Right lobe of liver (tissue), 6 donors: ENCODE results near the gene SPATA16. TPM values are rescaled to one million over a fixed set of nuclear protein-coding genes. Genes with fewer than 3 reads are reported as not detected.

Experiments
- ATAC-seq, 4 donors: fragments of 200-7000 bp; cut with Tn5 transposase; one replicate each; pipeline ENCODE4 v1.9.1; 2020; ENCODE audit warnings: mild to moderate bottlenecking in 4 of 4, moderate library complexity in 4 of 4
- DNase-seq, 3 donors: peaks; one replicate each; pipeline ENCODE4 v3.0.0-alpha.2; 2020
- H3K27ac ChIP-seq, 3 donors: fragments of 200-600 bp; one replicate each; pipeline ENCODE4 v1.8.0; 2022
- H3K27me3 ChIP-seq, 2 donors: fragments of 200-600 bp; one replicate each; pipeline ENCODE4 v1.8.0; 2022
- H3K36me3 ChIP-seq, 4 donors: fragments of 200-600 bp; sonication (generic) in 1 of 4; one replicate each; pipeline versions ENCODE4 v1.5.1 to v1.8.0; 2017 to 2022; ENCODE audit warnings: control low read depth in 1 of 4
- H3K4me1 ChIP-seq, 4 donors: fragments of 200-600 bp; sonication (generic) in 1 of 4; one replicate each; pipeline versions ENCODE4 v1.5.1 to v1.8.0; 2017 to 2022; ENCODE audit warnings: control low read depth in 1 of 4
- H3K4me3 ChIP-seq, 3 donors: fragments of 200-600 bp; one replicate each; pipeline ENCODE4 v1.8.0; 2022
- H3K9me3 ChIP-seq, 4 donors: fragments of 200-600 bp; sonication (generic) in 1 of 4; one replicate each; pipeline versions ENCODE4 v1.5.1 to v1.8.0; 2017 to 2022; ENCODE audit warnings: control low read depth in 1 of 4
- CTCF ChIP-seq, 4 donors: fragments of 200-600 bp in 3 of 4; fragments of 450-650 bp in 1 of 4; IDR thresholded peaks; one replicate each; pipeline versions ENCODE4 v1.5.1 to v1.8.0; 2016 to 2022; ENCODE audit warnings: antibody characterized with exemption in 4 of 4, mild to moderate bottlenecking in 2 of 4
- POLR2A ChIP-seq: fragments of 450-650 bp; IDR thresholded peaks from one replicate; pipeline ENCODE4 v1.6.1; 2017; ENCODE audit warnings: antibody characterized with exemption, mild to moderate bottlenecking
- WGBS: methylation state at CpG from one replicate; pipeline ENCODE4 v1.1.6; 2018; ENCODE audit warnings: low coverage, low lambda C conversion rate; ENCODE audit not compliant: insufficient coverage; ENCODE audit errors: missing lambda C conversion rate; 5-methylcytosine and 5-hydroxymethylcytosine counted together
- intact Hi-C, 2 donors: fragments of 100-400 bp; cut with DNase I; formaldehyde crosslinking; loops; one replicate each; pipeline versions ENCODE4 v1.11.2 to v1.14.1; 2022
- total RNA-seq, 6 experiments: library from RNA; depleted of rRNA in 2 of 6; stranded (reverse); fragments of >200 nt in 2 of 6; fragmentation: NEBNext Ultra II Directional in 3 of 6; extraction: Animal tissue kit (Norgen Biotek cat#: 25700) in 3 of 6; gene quantifications; one replicate each; pipeline versions ENCODE4 v1.1.0 to v1.2.4, GENCODE V29; 2016 to 2023
- donor health status: DM: no; HTN: yes; CAD: no.
- donor health status: DM: no; HTN: no; CAD: no.
- donor health status: DM: no; HTN: no; CAD: no.
- donor health status: DM: no; HTN: yes; CAD: no.
- donor health status: DM: no; HTN: yes; CAD: no.

The SPATA16 gene
- total RNA-seq, 6 experiments from 2014 or later = not detected

GRCh38 chr3:173066044-173067004 lies 74.7 kb downstream of the SPATA16 start:
- Histone ChIP-seq H3K4me3 (no peak overlapping the region), H3K36me3 (no peaks in the 10 kb centered on the region), H3K27me3 (no peaks in the 10 kb centered on the region), H3K4me1 (no peaks in the 10 kb centered on the region), H3K9me3 (no peaks in the 10 kb centered on the region), H3K27ac (no peak overlapping the region)
- intact Hi-C loops = no loop called here
- DNase-seq (no peak), ATAC-seq (no peak)
- 33% methylated on average over 1 of the region's 4 CpGs for WGBS
- TF ChIP-seq POLR2A = no peak
- no peak for TF ChIP-seq CTCF (IDR thresholded peaks at IDR 0.05)

GRCh38 chr3:173065543-173065981 lies 75.5 kb downstream of the SPATA16 start:
- no peaks in the 10 kb centered on the region for H3K36me3 ChIP-seq
- intact Hi-C loops = no loop called here
- no peak overlapping the region for H3K4me3 ChIP-seq
- WGBS = 56% methylated on average over 3 of the region's 3 CpGs
- DNase-seq (no peak), ATAC-seq (peak in 1 of 4 donors; percentile 52)
- H3K9me3 ChIP-seq = no peaks in the 10 kb centered on the region
- TF ChIP-seq POLR2A (no peak), CTCF (IDR thresholded peaks at IDR 0.05) (no peak)
- H3K27me3 ChIP-seq = no peaks in the 10 kb centered on the region
- no peak overlapping the region for H3K27ac ChIP-seq
- no peaks in the 10 kb centered on the region for H3K4me1 ChIP-seq

GRCh38 chr3:173064631-173065030 lies 76.4 kb downstream of the SPATA16 start:
- Histone ChIP-seq H3K36me3 (no peaks in the 10 kb centered on the region), H3K4me1 (no peaks in the 10 kb centered on the region), H3K4me3 (no peak overlapping the region), H3K9me3 (no peaks in the 10 kb centered on the region), H3K27ac (no peak overlapping the region), H3K27me3 (no peaks in the 10 kb centered on the region)
- TF ChIP-seq CTCF (IDR thresholded peaks at IDR 0.05) (no peak), POLR2A (no peak)
- intact Hi-C loops = no loop called here
- WGBS = 50% methylated on average over 1 of the region's 1 CpG
- DNase-seq (no peak), ATAC-seq (no peak)

- Histone ChIP-seq H3K27ac (no peak overlapping the region), H3K4me1 (no peaks in the 10 kb centered on the region), H3K4me3 (no peak overlapping the region), H3K27me3 (no peaks in the 10 kb centered on the region), H3K9me3 (no peaks in the 10 kb centered on the region), H3K36me3 (no peaks in the 10 kb centered on the region)
- DNase-seq (no peak), ATAC-seq (no peak)
- 49% methylated on average over 2 of the region's 2 CpGs for WGBS
- TF ChIP-seq POLR2A (no peak), CTCF (IDR thresholded peaks at IDR 0.05) (no peak)
- intact Hi-C loops = no loop called here
Measured at GRCh38 chr3:173058229-173058628, 82.8 kb downstream of the SPATA16 start.
